IPS-18a (cell line): ENCODE measurements around the gene U2AF1.
"Not testable (repeated sequence)": the region's sequence is repeated elsewhere in the genome, so short reads cannot be mapped to it uniquely, and the experiment has no call there.

Experiments
- H3K27ac ChIP-seq: one replicate; pipeline ENCODE4 v1.5.1; 2013; ENCODE audit warnings: low read length
- H3K27me3 ChIP-seq: one replicate; pipeline ENCODE4 v1.6.1; 2013; ENCODE audit warnings: mild to moderate bottlenecking, low read length; ENCODE audit not compliant: control insufficient read depth, insufficient read depth
- H3K36me3 ChIP-seq: one replicate; pipeline ENCODE4 v1.6.1; 2013; ENCODE audit warnings: low read depth, low read length; ENCODE audit not compliant: control insufficient read depth
- H3K4me1 ChIP-seq: one replicate; pipeline ENCODE4 v1.6.1; 2013; ENCODE audit warnings: low read depth, low read length; ENCODE audit not compliant: control insufficient read depth
- H3K4me3 ChIP-seq: one replicate; pipeline ENCODE4 v1.5.1; 2013; ENCODE audit warnings: low read length
- H3K9ac ChIP-seq: one replicate; pipeline ENCODE4 v1.6.1; 2013; ENCODE audit warnings: mild to moderate bottlenecking, low read length, moderate library complexity
- H3K9me3 ChIP-seq: one replicate; pipeline ENCODE4 v1.6.1; 2013; ENCODE audit warnings: low read depth, low read length; ENCODE audit not compliant: control insufficient read depth

U2AF1 gene

GRCh38 chr21:43108177-43108576 lies 807 bp upstream of the U2AF1 start:
- H3K4me3 ChIP-seq, H3K4me1 ChIP-seq, H3K9ac ChIP-seq, H3K27ac ChIP-seq, H3K27me3 ChIP-seq, H3K36me3 ChIP-seq, H3K9me3 ChIP-seq: not testable (repeated sequence)

- H3K4me3 ChIP-seq, H3K4me1 ChIP-seq, H3K27me3 ChIP-seq, H3K9ac ChIP-seq, H3K27ac ChIP-seq, H3K36me3 ChIP-seq, H3K9me3 ChIP-seq: not testable (repeated sequence)
Observed at GRCh38 chr21:43107794-43108137, 396 bp upstream of the U2AF1 start.

- not testable (repeated sequence) for H3K9ac ChIP-seq, H3K9me3 ChIP-seq, H3K27ac ChIP-seq, H3K4me1 ChIP-seq, H3K4me3 ChIP-seq, H3K36me3 ChIP-seq, H3K27me3 ChIP-seq
Observed at GRCh38 chr21:43104642-43105041, 2.7 kb downstream of the U2AF1 start.

- not testable (repeated sequence) for H3K9ac ChIP-seq, H3K9me3 ChIP-seq, H3K36me3 ChIP-seq, H3K27ac ChIP-seq, H3K27me3 ChIP-seq, H3K4me3 ChIP-seq, H3K4me1 ChIP-seq
Observed at GRCh38 chr21:43102281-43102680, 5.1 kb downstream of the U2AF1 start.

GRCh38 chr21:43101676-43102075 lies 5.7 kb downstream of the U2AF1 start:
- H3K9me3 ChIP-seq, H3K27me3 ChIP-seq, H3K36me3 ChIP-seq, H3K27ac ChIP-seq, H3K4me1 ChIP-seq, H3K9ac ChIP-seq, H3K4me3 ChIP-seq: not testable (repeated sequence)

GRCh38 chr21:43101000-43101399 lies 6.4 kb downstream of the U2AF1 start:
- H3K4me1 ChIP-seq, H3K27me3 ChIP-seq, H3K9ac ChIP-seq, H3K27ac ChIP-seq, H3K4me3 ChIP-seq, H3K36me3 ChIP-seq, H3K9me3 ChIP-seq: not testable (repeated sequence)

- not testable (repeated sequence) for H3K9ac ChIP-seq, H3K4me1 ChIP-seq, H3K9me3 ChIP-seq, H3K36me3 ChIP-seq, H3K27me3 ChIP-seq, H3K27ac ChIP-seq, H3K4me3 ChIP-seq
Observed at GRCh38 chr21:43091979-43092614, 15.3 kb downstream of the U2AF1 start.

- H3K27ac ChIP-seq, H3K27me3 ChIP-seq, H3K4me3 ChIP-seq, H3K4me1 ChIP-seq, H3K9me3 ChIP-seq, H3K9ac ChIP-seq, H3K36me3 ChIP-seq: not testable (repeated sequence)
Observed at GRCh38 chr21:43090947-43091346, 16.4 kb downstream of the U2AF1 start.

GRCh38 chr21:43089463-43089862 lies 17.9 kb downstream of the U2AF1 start:
- not testable (repeated sequence) for H3K27ac ChIP-seq, H3K36me3 ChIP-seq, H3K4me1 ChIP-seq, H3K4me3 ChIP-seq, H3K9ac ChIP-seq, H3K27me3 ChIP-seq, H3K9me3 ChIP-seq

GRCh38 chr21:43082587-43083300 lies 24.6 kb downstream of the U2AF1 start:
- not testable (repeated sequence) for H3K27me3 ChIP-seq, H3K9me3 ChIP-seq, H3K36me3 ChIP-seq, H3K4me3 ChIP-seq, H3K9ac ChIP-seq, H3K4me1 ChIP-seq, H3K27ac ChIP-seq

GRCh38 chr21:43076643-43077042 lies 30.7 kb downstream of the U2AF1 start:
- not testable (repeated sequence) for H3K36me3 ChIP-seq, H3K4me1 ChIP-seq, H3K4me3 ChIP-seq, H3K9me3 ChIP-seq, H3K9ac ChIP-seq, H3K27ac ChIP-seq, H3K27me3 ChIP-seq

GRCh38 chr21:43076023-43076637 lies 31.2 kb downstream of the U2AF1 start:
- not testable (repeated sequence) for H3K9ac ChIP-seq

More at GRCh38 chr21:43076023-43076637, 31.2 kb downstream of the U2AF1 start:
- not testable (repeated sequence) for H3K36me3 ChIP-seq, H3K9me3 ChIP-seq, H3K4me1 ChIP-seq, H3K27ac ChIP-seq, H3K27me3 ChIP-seq, H3K4me3 ChIP-seq
